Omental fat pad (tissue), 4 donors: ENCODE data around the gene HIC1. TPM values are rescaled to one million over a fixed set of nuclear protein-coding genes. Genes with fewer than 3 reads are reported as not detected.

ENCODE experiments used
- ATAC-seq: fragments of 150-250 bp; one replicate; pipeline ENCODE4 v1.9.1; 2016; ENCODE audit warnings: mild to moderate bottlenecking, moderate library complexity; ENCODE audit not compliant: low FRiP score
- DNase-seq: peaks from one replicate; pipeline ENCODE4 v3.0.0-alpha.2; 2019; ENCODE audit warnings: low spot score
- total RNA-seq, 4 donors: library from RNA; depleted of rRNA; stranded (reverse); fragments of >200 nt; gene quantifications; one replicate each; pipeline ENCODE4 v1.1.0, GENCODE V29; 2016
- TF ChIP-seq, protein P1 (sequence below), 3 donors: fragments of 450-650 bp; IDR thresholded peaks; one replicate each; pipeline ENCODE4 v1.5.1; 2016 to 2017; ENCODE audit warnings: antibody characterized with exemption in 3 of 3, mild to moderate bottlenecking in 3 of 3, moderate library complexity in 2 of 3

The HIC1 gene
- total RNA-seq, 4 donors from 2014 or later: 9.9 to 63.8 (median 37.3) TPM

DNA sequence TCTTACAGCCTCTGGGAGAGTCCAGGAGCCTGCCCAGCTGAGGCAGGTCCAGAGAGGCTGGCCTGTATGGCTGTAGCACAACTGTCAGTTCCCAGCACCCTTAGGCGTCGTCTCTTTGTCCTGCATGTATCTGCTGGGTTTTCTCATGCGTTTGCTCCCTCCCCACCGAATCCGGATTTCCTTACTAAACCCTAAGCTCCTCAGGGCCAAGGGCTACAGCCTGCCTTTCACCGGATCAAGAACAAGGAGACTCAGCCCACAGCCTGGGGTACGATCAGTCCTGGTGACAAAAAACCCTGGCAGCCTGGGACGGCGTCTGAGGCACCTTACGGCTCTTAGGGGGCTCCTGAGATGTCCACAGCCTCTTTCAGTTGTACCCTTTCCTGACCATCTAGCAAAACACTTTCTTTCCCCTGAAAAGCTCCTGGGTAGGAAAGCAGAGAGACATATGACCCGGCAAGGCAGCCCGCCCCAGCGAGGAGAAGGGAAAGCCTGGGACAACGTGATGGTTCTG is 12.2 kb downstream of the HIC1 start:
- ATAC-seq (no peak), DNase-seq (no peak)
- TF ChIP-seq, protein P1, sequence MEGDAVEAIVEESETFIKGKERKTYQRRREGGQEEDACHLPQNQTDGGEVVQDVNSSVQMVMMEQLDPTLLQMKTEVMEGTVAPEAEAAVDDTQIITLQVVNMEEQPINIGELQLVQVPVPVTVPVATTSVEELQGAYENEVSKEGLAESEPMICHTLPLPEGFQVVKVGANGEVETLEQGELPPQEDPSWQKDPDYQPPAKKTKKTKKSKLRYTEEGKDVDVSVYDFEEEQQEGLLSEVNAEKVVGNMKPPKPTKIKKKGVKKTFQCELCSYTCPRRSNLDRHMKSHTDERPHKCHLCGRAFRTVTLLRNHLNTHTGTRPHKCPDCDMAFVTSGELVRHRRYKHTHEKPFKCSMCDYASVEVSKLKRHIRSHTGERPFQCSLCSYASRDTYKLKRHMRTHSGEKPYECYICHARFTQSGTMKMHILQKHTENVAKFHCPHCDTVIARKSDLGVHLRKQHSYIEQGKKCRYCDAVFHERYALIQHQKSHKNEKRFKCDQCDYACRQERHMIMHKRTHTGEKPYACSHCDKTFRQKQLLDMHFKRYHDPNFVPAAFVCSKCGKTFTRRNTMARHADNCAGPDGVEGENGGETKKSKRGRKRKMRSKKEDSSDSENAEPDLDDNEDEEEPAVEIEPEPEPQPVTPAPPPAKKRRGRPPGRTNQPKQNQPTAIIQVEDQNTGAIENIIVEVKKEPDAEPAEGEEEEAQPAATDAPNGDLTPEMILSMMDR (IDR thresholded peaks at IDR 0.05): no peak

DNA sequence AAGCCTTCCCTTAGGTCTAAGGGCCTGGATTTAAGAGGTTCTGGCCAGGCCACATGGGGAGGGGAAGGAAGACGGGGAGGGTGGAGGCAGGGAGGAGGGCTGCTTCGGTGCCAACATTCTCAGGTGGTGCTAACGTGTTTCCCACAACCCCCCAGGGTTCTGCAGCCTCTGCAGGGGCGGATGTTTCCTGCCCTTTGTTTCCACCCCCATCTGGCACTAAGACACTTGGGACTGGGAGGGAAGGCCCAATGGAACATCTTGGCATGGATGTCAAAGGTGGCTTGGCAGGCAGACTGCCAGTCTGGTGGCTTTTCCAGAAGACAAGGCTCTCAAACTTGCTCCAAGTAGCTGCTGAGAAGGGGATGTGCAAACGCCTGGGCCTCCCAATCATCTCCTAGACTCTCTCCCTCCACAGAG is 12.7 kb downstream of the HIC1 start:
- DNase-seq: no peak
- no peak for ATAC-seq

DNA sequence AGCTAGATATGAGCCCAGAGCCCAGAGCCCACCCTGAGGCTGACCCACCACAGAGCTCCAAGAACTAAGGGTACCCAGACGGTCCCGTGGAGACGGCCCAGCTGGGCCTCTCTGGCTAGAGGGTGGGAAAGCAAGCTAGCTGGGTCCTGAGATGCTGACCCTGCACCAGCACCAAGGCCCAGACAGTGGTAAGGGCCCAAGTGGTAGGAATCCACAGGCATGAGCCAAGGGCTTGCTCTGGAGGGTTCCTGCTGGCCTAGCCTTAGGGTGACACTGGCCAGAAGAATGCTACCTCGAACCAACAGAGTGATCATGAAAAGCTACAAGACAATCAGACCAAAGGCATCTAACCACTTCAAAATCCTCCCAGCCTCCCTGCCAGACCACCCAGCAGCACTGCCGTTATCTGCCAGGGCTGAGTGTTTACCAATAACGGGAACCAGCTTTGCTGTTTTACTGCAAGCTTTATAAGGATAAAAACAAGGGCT is 13.2 kb downstream of the HIC1 start:
- TF ChIP-seq, protein P1 (IDR thresholded peaks at IDR 0.05): no peak
- ATAC-seq (no peak), DNase-seq (no peak)

More for the DNA sequence above, 12.7 kb downstream of the HIC1 start:
- TF ChIP-seq, protein P1 (IDR thresholded peaks at IDR 0.05): no peak

DNA sequence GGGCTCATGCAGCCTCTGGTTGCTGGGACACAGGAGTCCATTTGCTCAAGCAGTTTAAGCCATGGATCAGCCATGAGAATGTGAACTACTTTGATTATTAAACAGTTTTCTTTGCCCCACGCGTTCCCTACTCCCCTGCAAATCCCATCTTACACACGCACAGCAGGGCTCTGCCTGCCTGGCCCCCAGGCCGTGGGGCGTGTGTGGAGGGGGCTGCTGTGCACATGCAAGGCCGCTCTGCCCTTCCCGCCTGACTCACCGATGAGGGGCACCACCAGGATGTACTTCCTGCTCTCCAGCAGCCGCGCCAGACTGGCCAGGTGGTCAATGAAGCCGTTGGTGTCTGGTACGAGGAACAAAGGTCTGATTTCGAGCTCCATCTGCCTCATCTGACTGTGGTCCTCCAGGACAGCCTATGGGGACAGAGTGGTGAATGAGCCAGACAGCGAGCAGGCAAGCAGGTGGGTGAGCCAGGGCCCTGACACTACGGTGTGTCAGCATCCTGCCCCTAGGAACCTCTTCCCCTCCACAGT is 13.7 kb downstream of the HIC1 start:
- no peak for DNase-seq
- TF ChIP-seq, protein P1 (IDR thresholded peaks at IDR 0.05): no peak
- ATAC-seq: no peak

DNA sequence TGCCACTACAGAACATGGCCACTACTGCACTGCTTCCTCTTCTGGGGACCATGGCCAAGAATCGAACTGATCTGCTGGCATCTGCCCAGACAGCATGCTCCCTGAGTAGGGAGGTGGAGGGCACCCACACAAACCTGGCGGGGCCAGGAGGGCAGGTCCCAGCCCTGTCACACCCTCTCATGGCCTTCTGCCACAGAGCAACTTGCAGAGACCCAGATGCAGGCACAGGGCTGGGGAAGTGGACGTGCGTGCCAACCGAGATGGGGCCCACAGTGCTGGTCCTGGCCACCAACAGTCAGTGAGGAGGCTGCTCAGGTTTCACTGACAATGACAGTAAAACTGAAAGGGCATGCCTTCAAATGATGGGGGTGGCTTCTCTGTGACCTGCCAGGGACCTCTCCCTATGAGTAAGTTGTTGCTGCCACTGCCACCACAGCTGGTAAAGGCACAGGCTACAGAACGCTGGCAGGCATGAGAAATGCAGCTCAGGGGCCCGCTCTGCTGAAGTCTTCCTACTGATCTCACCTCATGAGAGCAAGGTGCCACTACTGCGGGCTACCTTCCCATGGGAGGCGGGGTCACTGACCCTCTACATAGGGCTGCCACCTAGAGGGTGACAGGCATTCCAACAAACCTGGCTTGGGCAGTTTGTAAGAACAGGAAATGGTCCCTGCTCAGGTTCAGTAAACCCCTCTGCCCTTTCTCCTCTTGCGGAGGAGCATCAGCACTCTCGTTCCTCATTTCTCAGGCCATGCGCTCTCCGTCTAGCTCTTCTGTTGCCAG is 15.5 kb downstream of the HIC1 start:
- TF ChIP-seq, protein P1 (IDR thresholded peaks at IDR 0.05): no peak
- ATAC-seq (no peak), DNase-seq (no peak)

DNA sequence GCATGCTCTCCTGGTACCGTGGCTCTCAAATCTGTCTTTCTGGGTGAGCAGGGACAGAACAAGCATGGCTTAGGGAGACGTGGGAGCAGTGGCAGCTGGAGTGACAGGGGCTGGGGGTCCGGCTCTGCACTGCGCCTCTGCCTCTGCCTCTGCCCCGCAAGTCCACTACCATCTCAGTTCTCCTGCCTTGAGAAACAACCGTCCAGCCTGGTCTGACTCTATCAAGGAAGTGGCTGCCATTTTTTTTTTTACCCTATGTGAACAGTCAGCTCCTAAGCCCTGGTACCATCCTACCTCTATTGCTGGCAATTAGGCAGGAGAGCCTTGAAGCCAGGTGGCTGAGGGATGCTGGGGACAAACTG is 16.1 kb downstream of the HIC1 start:
- no peak for DNase-seq
- ATAC-seq: no peak
- TF ChIP-seq, protein P1 (IDR thresholded peaks at IDR 0.05): no peak
